HEK293 (cell line): ENCODE data around the gene KCNQ1.
A peak's percentile ranks its signal among the peaks of the same experiment; 100 is the strongest.

Source experiments
- CTCF ChIA-PET: fragments of 350-600 bp; formaldehyde crosslinking; extraction: SDS; loops from one replicate; lab custom pipeline; 2021; ENCODE audit warnings: antibody characterized with exemption; lab: Yijun Ruan, JAX
- POLR2A ChIA-PET: fragments of 300-600 bp; formaldehyde crosslinking; extraction: SDS; loops from one replicate; lab custom pipeline; 2020; ENCODE audit warnings: antibody characterized with exemption, inconsistent platforms; lab: Yijun Ruan, JAX
- H3K27ac ChIP-seq: fragments of 200-500 bp; sonication (Bioruptor generic); 2 replicates; pipeline ENCODE4 v1.5.1; 2014; ENCODE audit warnings: low read depth, low read length, control low read depth, inconsistent platforms; ENCODE audit errors: extremely low read depth
- H3K36me3 ChIP-seq, 2 experiments: fragments of 200-500 bp in 1 of 2; sonication (Bioruptor generic) in 1 of 2; 1 replicate in 1 of 2; 2 replicates in 1 of 2; pipeline ENCODE4 v1.5.1; 2014 to 2017; ENCODE audit warnings: inconsistent platforms in 2 of 2, low read length in 2 of 2; ENCODE audit not compliant: control insufficient read depth in 2 of 2, insufficient read depth in 1 of 2
- H3K4me1 ChIP-seq: fragments of 200-500 bp; sonication (Bioruptor generic); 2 replicates; pipeline ENCODE4 v1.5.1; 2014; ENCODE audit warnings: mild to moderate bottlenecking, low read length, inconsistent platforms; ENCODE audit not compliant: control insufficient read depth, insufficient read depth
- H3K4me3 ChIP-seq: 2 replicates; pipeline ENCODE4 v1.5.1; 2011; ENCODE audit warnings: low read depth, mild to moderate bottlenecking, control low read depth, low read length, moderate library complexity
- H3K9me3 ChIP-seq: fragments of 200-500 bp; sonication (Bioruptor generic); 2 replicates; pipeline ENCODE4 v1.5.1; 2014; ENCODE audit warnings: low read depth, low read length, inconsistent platforms; ENCODE audit not compliant: control insufficient read depth, insufficient read depth
- GLIS2 ChIP-seq: fragments of 450-650 bp; formaldehyde crosslinking; IDR thresholded peaks from 2 replicates; pipeline ENCODE4 v1.5.1; 2016; ENCODE audit warnings: missing biosample characterization, missing genetic modification characterization
- HOXA7 ChIP-seq: sonication (generic); formaldehyde crosslinking; IDR thresholded peaks from 2 replicates; pipeline ENCODE4 v1.8.1; 2022; ENCODE audit warnings: missing genetic modification reagents, borderline replicate concordance
- PBX3 ChIP-seq: sonication (generic); formaldehyde crosslinking; IDR thresholded peaks from 2 replicates; pipeline ENCODE4 v1.8.1; 2022; ENCODE audit warnings: mild to moderate bottlenecking, moderate library complexity, missing genetic modification reagents
- PRDM2 ChIP-seq: fragments of 450-650 bp; formaldehyde crosslinking; IDR thresholded peaks from 2 replicates; pipeline ENCODE4 v1.5.1; 2016; ENCODE audit warnings: missing biosample characterization, missing genetic modification characterization, borderline replicate concordance
- REST ChIP-seq: fragments of 450-650 bp; formaldehyde crosslinking; IDR thresholded peaks from 2 replicates; pipeline ENCODE4 v1.5.1; 2016; ENCODE audit warnings: missing biosample characterization, missing genetic modification characterization
- ZFP3 ChIP-seq: fragments of 450-650 bp; formaldehyde crosslinking; IDR thresholded peaks from 2 replicates; pipeline ENCODE4 v1.5.1; 2016; ENCODE audit warnings: low read depth, missing biosample characterization, missing genetic modification characterization
- ZNF121 ChIP-seq: fragments of 450-650 bp; formaldehyde crosslinking; IDR thresholded peaks from 2 replicates; pipeline ENCODE4 v1.5.1; 2016; ENCODE audit warnings: missing biosample characterization, missing genetic modification characterization
- ZNF146 ChIP-seq: fragments of 450-650 bp; formaldehyde crosslinking; IDR thresholded peaks from 2 replicates; pipeline ENCODE4 v1.5.1; 2016; ENCODE audit warnings: missing biosample characterization, missing genetic modification characterization
- ZNF2 ChIP-seq: fragments of 450-650 bp; formaldehyde crosslinking; IDR thresholded peaks from 2 replicates; pipeline ENCODE4 v1.5.1; 2016; ENCODE audit warnings: missing biosample characterization, missing genetic modification characterization
- ZNF23 ChIP-seq: fragments of 450-650 bp; formaldehyde crosslinking; IDR thresholded peaks from 2 replicates; pipeline ENCODE4 v1.5.1; 2016; ENCODE audit warnings: missing biosample characterization, missing genetic modification characterization, borderline replicate concordance
- ZNF48 ChIP-seq: fragments of 450-650 bp; formaldehyde crosslinking; IDR thresholded peaks from 2 replicates; pipeline ENCODE4 v1.5.1; 2016; ENCODE audit warnings: missing biosample characterization, missing genetic modification characterization
- ZNF514 ChIP-seq: fragments of 450-650 bp; formaldehyde crosslinking; IDR thresholded peaks from 2 replicates; pipeline ENCODE4 v1.5.1; 2016; ENCODE audit warnings: missing biosample characterization, missing genetic modification characterization
- ZNF843 ChIP-seq: fragments of 450-650 bp; formaldehyde crosslinking; IDR thresholded peaks from 2 replicates; pipeline ENCODE4 v1.5.1; 2016; ENCODE audit warnings: missing biosample characterization, missing genetic modification characterization

The KCNQ1 gene

GRCh38 chr11:2858995-2859698 lies 414.3 kb downstream of the KCNQ1 start:
- no peaks in the 10 kb centered on the region for H3K9me3 ChIP-seq
- no peaks in the 10 kb centered on the region for H3K36me3 ChIP-seq
- POLR2A ChIA-PET: no interaction called here
- no peak for TF ChIP-seq PBX3
- TF ChIP-seq, all 188 proteins: peak for 0
- Histone ChIP-seq H3K4me3 (no peak overlapping the region), H3K27ac (no peak overlapping the region), H3K4me1 (no peaks in the 10 kb centered on the region)
- CTCF ChIA-PET: no interaction called here

- no peak overlapping the region for H3K4me3 ChIP-seq
- H3K9me3 ChIP-seq: no peaks in the 10 kb centered on the region
- CTCF ChIA-PET: no interaction called here
- POLR2A ChIA-PET: no interaction called here
- H3K4me1 ChIP-seq: no peaks in the 10 kb centered on the region
- no peak overlapping the region for H3K27ac ChIP-seq
- no peaks in the 10 kb centered on the region for H3K36me3 ChIP-seq
- peak; percentile 84 for TF ChIP-seq ZFP3 (tag by site-specific recombination)
- TF ChIP-seq HOXA7 (CRISPR knock-in tag): no peak
These were observed 414.9 kb downstream of the KCNQ1 start for GRCh38 chr11:2859699-2860037.

- TF ChIP-seq GLIS2: 0 out of 2 replicates have a peak, but pooled peaks have one; percentile 20
- no peak for TF ChIP-seq ZNF121 (tag by site-specific recombination)
- TF ChIP-seq, all 188 proteins: peak for 1
- no peak overlapping the region for H3K27ac ChIP-seq
- no peaks in the 10 kb centered on the region for H3K4me1 ChIP-seq
- H3K4me3 ChIP-seq: no peak overlapping the region
- POLR2A ChIA-PET: no interaction called here
- no peaks in the 10 kb centered on the region for H3K9me3 ChIP-seq
- H3K36me3 ChIP-seq: no peaks in the 10 kb centered on the region
- CTCF ChIA-PET: interaction anchor here (0.7 kb wide), 1 partner anchor 435 kb away, joined by 3 read pairs; no protein-coding TSS in a partner anchor
These were observed 415.8 kb downstream of the KCNQ1 start for GRCh38 chr11:2860636-2861035.

DNA sequence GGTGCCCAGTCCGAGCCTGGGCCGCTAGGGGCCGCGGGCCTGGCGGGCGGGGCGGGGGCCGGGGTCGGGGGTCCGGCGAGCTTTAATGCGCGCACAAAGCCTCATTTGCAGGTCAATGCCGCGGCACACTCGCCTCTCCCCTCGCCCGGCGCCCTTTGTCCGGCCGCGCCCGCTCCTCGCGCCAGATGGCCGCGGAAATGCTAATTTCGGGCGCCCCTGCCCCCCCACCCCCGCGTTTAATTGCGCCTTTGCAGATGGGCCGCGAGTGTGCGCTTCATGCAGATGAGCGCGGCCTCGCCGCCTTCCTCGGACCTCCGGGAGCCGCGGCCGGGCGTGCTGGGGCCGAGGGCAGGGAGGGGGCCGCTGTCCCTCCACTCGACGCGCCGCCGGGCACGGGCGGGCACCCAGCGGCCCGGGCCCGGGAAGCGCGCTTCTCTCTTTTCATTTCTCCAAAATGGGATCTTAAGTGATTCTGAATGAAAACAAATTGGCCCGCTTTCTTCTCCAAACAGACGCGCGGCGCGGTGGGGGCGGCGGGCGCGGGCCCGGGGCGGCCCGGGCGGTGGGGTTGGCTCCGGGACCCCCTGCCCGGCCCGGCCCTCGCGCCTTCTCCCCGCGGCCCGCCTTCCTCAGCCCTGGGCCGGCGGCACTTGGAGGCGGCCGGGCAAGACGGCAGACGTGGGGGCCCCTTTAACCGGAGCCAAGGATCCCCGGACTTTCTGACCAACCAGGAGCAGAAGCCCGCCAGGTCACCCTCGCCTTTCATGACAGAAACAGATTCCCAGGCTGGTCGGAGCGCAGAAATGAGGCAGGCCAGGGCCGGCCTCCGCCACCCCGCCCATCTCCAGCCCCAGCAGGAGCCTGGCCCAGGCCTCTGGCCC lies 417.8 kb downstream of the KCNQ1 start:
- H3K4me3 ChIP-seq: no peak overlapping the region
- TF ChIP-seq REST: no peak
- no peak for TF ChIP-seq PRDM2 (tag by site-specific recombination)
- TF ChIP-seq ZNF48 (tag by site-specific recombination): no peak
- TF ChIP-seq ZNF843 (tag by site-specific recombination): no peak
- TF ChIP-seq ZNF2 (tag by site-specific recombination): no peak
- TF ChIP-seq ZNF514: no peak
- TF ChIP-seq ZNF146: no peak
- no peak for TF ChIP-seq ZNF23

More for the DNA sequence above, 417.8 kb downstream of the KCNQ1 start:
- Histone ChIP-seq H3K36me3 (no peaks in the 10 kb centered on the region), H3K27ac (no peak overlapping the region), H3K4me1 (no peaks in the 10 kb centered on the region), H3K9me3 (no peaks in the 10 kb centered on the region)
- ChIA-PET CTCF (interaction anchor here (0.8 kb wide), 1 partner anchor 29 kb away, joined by 4 read pairs; no protein-coding TSS in a partner anchor), POLR2A (no interaction called here)
